LHCN-M2 (cell line): Measurements from ENCODE around the gene CERS2. TPM values are rescaled to one million over a fixed set of nuclear protein-coding genes. Genes with fewer than 3 reads are reported as not detected.

Experiments
- DNase-seq: peaks from one replicate; pipeline ENCODE4 v3.0.0-alpha.2; 2012; ENCODE audit warnings: low read depth
- total RNA-seq: library from RNA; depleted of rRNA; stranded (reverse); fragments of >200 nt; gene quantifications from 2 replicates; pipeline ENCODE4 v1.2.3, GENCODE V29; 2014

The CERS2 gene
- total RNA-seq, 1 experiment from 2014 or later, result 197 TPM

DNA sequence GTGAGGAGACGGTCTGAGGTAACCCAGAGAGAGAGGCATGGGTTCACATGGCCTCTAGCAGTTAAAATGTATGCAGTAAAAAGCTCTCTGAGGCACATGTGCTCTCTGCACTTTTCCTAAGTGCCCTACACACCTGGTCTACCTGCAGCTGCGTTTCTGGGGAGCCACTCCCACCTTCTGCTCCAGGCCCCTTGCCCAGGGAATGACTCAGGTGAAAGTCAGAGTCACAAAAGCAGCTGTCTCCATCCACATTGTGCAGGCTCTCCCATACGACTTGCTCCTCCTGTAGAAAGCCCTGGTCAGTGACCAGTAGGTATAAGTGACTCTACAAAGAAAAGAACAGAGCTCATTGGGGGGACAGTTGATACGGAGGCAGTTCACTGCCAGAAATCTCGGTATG lies 23.3 kb upstream of the CERS2 start:
- no peak for DNase-seq

GRCh38 chr1:150997126-150997872 lies 22.7 kb upstream of the CERS2 start:
- no peak for DNase-seq

DNA sequence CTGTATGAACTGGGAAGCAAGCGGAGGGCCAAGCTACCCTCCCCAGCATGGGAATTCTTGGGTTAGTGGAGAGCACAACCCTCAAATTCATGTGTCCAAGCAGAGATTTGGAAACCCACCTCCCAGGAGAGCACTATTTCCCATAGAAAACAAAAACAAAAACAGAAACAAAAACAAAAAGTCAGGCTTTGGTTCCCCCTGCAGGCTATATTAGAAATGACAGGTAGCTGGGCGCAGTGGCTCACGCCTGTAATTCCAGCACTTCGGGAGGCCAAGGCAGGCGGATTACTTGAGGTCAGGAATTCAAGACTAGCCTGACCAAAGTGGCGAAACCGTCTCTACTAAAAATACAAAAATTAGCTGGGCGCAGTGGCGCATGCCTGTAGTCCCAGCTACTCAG lies 21.3 kb upstream of the CERS2 start:
- peak; percentile 54 for DNase-seq

DNA sequence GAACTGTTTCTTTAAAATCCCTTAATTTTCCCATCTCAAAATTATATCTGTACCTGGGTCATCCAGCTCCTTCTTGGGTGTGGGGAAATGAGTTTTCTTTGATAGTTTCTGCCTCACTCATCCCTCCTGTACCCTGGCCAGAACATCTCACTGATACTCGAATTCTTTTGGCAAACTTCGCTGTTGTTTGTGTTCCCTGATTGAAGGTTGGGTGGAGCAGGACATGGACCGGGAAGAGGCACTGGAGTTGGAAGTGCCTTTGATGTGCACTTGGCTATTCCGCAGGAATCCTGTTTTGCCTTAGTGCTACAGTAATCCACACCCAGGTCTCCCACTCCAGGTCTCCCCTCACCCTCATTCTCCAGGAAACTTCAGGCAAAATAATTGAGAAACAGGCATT lies 20.8 kb upstream of the CERS2 start:
- no peak for DNase-seq

DNA sequence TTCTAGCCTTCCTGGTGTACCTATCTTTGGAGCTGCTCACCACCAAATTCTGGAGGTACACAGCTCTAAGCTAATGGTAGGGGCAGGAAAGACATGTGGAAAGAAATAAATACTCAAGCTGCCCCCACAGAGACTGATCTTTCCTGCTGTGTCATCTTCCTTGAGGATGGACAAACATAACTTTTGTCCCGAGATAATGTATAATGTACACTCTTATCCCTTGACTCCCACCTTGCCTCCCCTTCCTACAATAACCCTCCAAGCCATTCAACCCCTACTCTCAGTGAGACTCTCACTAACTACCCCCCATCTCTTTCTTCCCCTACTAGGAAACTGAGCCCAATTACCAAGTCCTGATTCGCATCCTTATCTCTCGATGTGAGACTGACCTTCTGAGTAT lies 19.6 kb upstream of the CERS2 start:
- DNase-seq, result no peak

- no peak for DNase-seq
These were observed 18.0 kb upstream of the CERS2 start for GRCh38 chr1:150992626-150993025.

- no peak for DNase-seq
These were observed 13.3 kb upstream of the CERS2 start for GRCh38 chr1:150987924-150988323.

- DNase-seq, result no peak
These were observed 10.7 kb upstream of the CERS2 start for GRCh38 chr1:150985179-150985825.

- no peak for DNase-seq
These were observed 7.4 kb upstream of the CERS2 start, which contains the start of gene ANXA9 for GRCh38 chr1:150981805-150982712. Gene ANXA9 (plus strand): TSS chr1:150982292. CDS start chr1:150983106, 814 bp downstream.

DNA sequence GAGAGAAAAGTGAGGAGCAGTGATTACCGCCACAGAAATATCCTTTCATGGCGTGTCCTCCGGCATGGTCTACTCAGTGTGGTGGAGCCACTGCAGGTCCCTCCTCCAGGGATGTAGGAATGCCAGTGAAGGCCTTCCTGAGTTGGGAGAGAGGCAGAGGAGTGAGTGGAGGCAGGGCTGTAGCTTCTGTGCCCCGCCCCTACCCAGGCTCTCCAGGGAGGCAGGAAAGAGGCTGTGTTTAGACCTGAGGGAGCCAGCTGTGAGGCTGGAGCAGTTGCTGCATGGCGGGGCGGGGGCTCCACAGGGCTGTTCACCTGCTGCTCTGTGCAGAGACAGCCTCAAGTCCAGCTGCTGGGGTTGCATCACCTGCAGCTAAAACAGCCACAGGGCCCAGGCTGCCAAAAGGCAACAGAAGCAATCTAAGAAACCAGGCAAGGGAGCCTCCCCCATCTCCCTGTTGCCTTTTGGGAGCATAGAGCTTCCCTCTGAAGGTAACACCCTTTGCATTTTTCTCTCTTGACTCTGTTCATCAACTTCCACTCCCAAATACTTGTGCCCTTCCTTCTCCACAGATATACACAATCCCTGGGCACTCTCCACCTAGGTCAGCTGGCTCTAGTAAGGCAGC lies 6.7 kb upstream of the CERS2 start:
- DNase-seq, result peak; percentile 44

GRCh38 chr1:150979092-150980056 lies 4.7 kb upstream of the CERS2 start:
- DNase-seq, result peak; percentile 83

DNA sequence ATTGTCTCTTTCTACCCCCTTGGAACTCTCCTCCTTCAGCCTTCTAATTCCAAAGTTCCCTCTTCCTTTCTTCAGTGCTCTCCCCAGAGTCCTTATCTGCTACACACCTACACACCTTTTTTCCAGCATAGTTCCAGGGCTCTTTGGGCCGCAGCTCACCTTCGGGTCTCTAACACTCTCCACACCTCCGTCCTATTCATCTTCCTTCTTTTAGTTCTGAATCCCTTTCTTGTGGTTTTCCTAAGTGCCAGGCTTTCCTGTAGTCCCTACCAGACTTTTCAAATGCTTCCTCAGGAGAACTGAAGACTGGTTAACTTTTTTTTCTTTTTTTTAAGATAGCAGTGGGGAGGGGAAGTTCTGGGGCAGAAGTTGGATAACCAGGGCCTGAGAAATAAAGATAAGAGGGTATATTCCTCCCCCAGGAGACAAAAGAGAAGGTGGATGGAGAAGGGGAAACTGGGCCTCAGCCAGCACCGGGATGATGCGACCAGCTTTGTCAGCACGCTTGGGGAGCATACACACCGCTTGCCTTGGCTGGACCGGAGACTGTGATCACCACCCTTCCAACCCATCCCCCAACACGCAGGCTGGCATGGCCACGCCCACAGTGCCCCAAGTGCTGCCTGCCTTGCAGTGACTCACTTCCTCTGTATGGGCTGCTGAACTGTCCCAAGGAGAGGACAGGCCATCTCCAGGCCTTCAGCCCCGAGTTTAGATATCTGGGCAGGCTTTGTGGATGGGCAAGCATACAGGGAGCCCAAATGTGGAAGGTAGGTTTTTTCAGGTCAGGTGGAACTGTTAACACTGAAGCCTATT lies 2.5 kb upstream of the CERS2 start:
- peak; percentile 89 for DNase-seq

DNA sequence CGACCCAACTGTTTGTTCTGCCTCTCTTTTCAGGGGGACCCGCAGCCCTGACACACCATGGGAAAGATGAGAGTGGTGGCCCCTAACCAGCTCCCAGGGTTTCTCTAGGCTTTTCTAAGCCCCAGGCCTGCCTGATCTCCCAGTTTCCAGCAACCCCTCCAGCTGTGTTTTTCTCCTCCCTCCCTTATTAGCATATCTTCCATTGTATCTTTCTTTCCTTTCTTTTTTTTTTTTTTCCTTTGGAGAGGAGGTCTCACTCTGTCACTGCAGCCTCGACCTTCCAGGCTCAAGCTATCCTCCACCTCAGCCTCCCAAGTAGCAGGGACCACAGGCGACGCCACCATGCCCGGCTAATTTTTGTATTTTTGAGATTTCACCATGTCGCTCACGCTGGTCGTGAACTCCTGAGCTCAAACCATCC lies 1.8 kb upstream of the CERS2 start:
- DNase-seq, result no peak

DNA sequence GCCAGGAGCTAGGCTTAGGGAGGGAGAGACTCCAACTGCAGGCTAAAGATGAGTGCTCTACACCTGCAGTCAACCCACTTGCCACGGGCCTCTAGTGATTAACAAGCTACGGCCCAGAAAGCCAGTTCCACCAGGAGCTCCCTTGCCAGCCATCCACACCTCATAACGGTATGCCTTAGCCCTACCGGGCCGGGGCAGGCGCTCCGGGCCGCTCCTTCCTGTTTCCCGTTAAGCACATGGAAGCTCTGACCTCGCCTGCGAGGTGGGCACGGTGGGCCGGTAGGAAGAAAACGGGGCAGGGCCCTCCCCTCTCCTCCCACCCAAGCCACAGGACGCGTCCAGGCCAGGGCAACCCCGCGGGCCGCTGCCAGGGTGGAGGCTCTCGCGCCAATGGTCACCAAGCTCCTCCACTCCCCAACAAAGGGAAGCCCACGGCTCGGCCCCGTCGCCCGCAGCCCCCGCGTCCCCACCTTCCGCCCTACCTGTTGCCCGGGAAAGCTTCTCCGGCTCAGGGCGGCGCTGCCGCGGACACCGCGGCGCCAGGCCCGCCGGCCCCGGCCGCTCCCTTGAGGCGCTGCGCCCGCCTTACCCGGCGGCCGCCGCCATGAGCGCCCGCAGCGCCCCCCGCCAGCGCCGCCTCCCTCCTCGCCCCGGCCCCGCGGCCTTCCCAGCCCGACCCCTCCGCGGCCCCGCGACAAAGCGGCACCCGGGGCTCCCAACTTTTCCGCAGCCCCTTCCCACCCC lies 627 bp downstream of the CERS2 start:
- no peak for DNase-seq

DNA sequence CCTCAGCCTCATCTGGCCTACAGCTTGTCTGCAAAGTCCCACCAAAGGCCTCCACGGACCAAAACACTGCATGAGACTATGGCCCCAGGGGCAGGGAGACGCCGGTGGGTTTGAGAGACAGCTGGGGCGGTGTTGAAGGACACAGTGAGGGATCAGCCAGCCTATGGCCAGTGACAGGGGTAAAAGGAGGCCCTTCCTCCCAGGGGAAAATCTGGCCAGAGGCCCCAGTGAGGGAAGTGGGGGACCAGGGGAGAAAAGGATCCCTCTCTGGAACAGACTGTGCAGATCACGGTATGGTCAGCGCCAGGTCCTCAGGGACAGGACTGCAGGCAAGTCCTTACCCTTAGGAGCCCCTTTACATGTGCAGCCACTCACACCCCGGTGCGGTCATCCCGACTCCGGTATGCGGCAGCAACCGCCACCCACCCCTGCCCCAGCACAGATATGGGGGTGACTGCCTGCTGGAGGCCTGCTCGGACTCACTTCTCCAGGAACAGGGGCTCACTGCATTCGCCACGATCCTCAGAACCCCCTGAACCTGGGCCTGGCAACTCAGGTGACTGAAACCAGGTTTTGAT lies 1.3 kb downstream of the CERS2 start:
- no peak for DNase-seq

- no peak for DNase-seq
These were observed 2.2 kb downstream of the CERS2 start for GRCh38 chr1:150972417-150972940.

DNA sequence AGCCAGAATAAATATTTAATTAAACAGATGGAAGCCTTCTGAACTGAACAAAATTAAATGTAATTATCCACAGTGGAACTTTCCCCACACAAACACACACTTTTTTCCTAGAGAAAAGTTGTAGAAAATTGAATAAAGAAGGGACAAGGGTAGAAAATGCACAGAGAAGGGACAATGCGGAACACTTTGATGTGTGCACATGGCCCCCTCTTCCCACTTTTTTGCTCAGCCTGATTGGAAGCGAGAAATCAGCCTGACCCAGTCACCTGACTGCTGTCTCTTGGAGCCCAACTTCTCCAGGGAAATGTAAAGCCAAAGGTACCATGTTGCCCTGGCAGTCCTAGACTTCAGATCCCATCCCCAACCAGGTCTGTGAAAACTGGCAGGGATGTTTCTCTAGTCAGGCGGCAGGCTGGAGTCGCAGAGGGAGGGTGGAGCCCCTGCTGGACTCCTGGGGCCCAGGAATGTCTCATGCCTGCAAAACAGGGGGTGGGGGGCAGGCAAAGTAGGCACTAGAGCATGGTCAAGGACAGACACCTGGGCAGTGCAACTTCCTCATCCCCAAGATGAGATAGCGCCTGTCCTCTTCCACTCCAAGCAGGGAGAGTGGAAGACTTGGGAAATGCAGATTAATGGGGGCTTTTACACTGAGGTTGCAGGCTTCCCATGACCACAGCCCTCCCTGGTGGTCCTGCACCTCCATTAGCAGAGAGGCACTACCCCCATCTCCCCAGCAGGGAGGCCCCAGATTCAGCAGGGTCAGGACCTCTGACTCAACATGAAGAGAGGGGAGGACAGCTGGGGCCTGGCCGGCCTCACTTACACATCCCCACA lies 2.8 kb downstream of the CERS2 start:
- peak; percentile 71 for DNase-seq
